NCI-H2227 (cell line): Measurements from ENCODE around the gene HDHD2.

Source experiments
- DNase-seq: peaks from one replicate; lab custom pipeline; 2025; ENCODE audit not compliant: unreplicated experiment; lab: John Stamatoyannopoulos, UW

Gene HDHD2

GRCh38 chr18:47067648-47068047 is 82.7 kb downstream of the HDHD2 start:
- DNase-seq: no peak

DNA sequence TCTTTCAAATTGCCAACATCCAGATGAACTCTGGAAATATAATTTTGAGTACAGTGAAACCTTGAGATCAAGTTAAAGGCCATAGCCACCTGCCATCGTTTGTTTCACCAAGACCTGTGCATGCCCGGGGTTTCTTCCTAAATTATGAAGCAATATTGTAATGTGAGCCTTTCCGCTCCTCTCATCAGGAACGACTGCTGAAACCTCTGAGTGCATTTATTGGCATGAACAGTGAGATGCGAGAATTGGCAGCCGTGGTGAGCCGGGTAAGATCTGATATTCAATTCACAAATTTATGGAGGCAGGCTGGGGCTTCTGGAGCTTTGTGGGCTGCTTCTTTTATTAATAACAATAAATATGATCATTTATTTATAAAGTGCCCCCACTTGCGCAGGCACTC is 87.2 kb downstream of the HDHD2 start:
- no peak for DNase-seq

DNA sequence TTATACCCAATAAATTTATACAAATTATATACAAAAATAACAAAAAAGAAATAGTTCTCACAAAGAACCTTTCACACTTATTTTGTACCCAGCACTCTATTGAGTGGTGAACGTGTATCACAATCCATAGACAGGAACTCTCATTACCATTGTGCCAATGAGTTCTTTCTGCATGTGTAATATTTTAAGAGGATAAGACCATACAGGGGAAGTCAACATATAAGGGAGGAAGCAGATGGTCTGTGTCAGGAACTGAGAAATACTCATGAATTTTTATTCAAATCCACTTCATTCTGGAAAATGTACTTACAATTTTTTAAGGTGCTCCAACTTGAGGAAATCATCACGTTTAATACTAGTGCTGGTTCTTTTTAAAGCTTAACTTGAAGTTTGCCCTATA is 87.8 kb downstream of the HDHD2 start:
- DNase-seq: no peak
